PC-9 (cell line): ENCODE measurements around the gene LMOD1. TPM values are rescaled to one million over a fixed set of nuclear protein-coding genes. Genes with fewer than 3 reads are reported as not detected.

ENCODE experiments used
- BruUV-seq: library from RNA; stranded (reverse); fragments of 400-500 nt; replicated peaks from 2 replicates; lab custom pipeline; 2021; lab: Mats Ljungman, UMichigan
- CTCF ChIA-PET: fragments of 300-600 bp; sonication (Branson Sonifier 250); formaldehyde crosslinking; loops from one replicate; lab custom pipeline; 2022; ENCODE audit warnings: antibody characterized with exemption; lab: Charles Lee
- POLR2A ChIA-PET: fragments of 300-600 bp; sonication (Branson Sonifier 250); formaldehyde crosslinking; loops from one replicate; lab custom pipeline; 2022; ENCODE audit warnings: antibody characterized with exemption; ENCODE audit not compliant: unreplicated experiment; lab: Charles Lee
- DNase-seq, 2 experiments: peaks; one replicate each; pipeline versions ENCODE4 v3.0.0 to v3.0.0-alpha.2; 2015 to 2022; ENCODE audit warnings: mixed read lengths in 1 of 2
- H2AFZ ChIP-seq: fragments of 200-600 bp; sonication (generic); 2 replicates; pipeline ENCODE4 v1.8.1; 2017; ENCODE audit warnings: antibody characterized with exemption
- H3F3A ChIP-seq: fragments of 200-600 bp; sonication (generic); 2 replicates; pipeline ENCODE4 v1.8.1; 2017; ENCODE audit warnings: antibody characterized with exemption, mild to moderate bottlenecking, low read depth; ENCODE audit not compliant: insufficient read depth
- H3K27ac ChIP-seq: fragments of 200-600 bp; sonication (generic); 2 replicates; pipeline ENCODE4 v1.6.1; 2016; ENCODE audit warnings: mixed run types
- H3K27me3 ChIP-seq: fragments of 200-600 bp; sonication (generic); 2 replicates; pipeline ENCODE4 v1.6.1; 2016; ENCODE audit warnings: low read depth, mixed run types; ENCODE audit not compliant: insufficient read depth
- H3K36me3 ChIP-seq: fragments of 200-600 bp; sonication (generic); 2 replicates; pipeline ENCODE4 v1.6.1; 2016; ENCODE audit warnings: low read depth, mixed run types
- H3K4me1 ChIP-seq: fragments of 200-600 bp; sonication (generic); replicated peaks from 2 replicates; pipeline ENCODE4 v1.6.1; 2016; ENCODE audit warnings: mixed run types; ENCODE audit not compliant: insufficient read depth
- H3K4me2 ChIP-seq: fragments of 200-600 bp; sonication (generic); 2 replicates; pipeline ENCODE4 v1.6.1; 2017; ENCODE audit warnings: mixed run types
- H3K4me3 ChIP-seq: fragments of 200-600 bp; sonication (generic); 2 replicates; pipeline ENCODE4 v1.6.1; 2016; ENCODE audit warnings: mixed run types
- H3K79me2 ChIP-seq: fragments of 200-600 bp; sonication (generic); 2 replicates; pipeline ENCODE4 v1.6.1; 2017; ENCODE audit warnings: low read depth, mixed run types
- H3K9me2 ChIP-seq: fragments of 200-600 bp; sonication (generic); 2 replicates; pipeline ENCODE4 v1.8.1; 2017; ENCODE audit warnings: mild to moderate bottlenecking; ENCODE audit not compliant: insufficient read depth
- H3K9me3 ChIP-seq: fragments of 200-600 bp; sonication (generic); 2 replicates; pipeline ENCODE4 v1.8.1; 2016; ENCODE audit warnings: low read depth; ENCODE audit not compliant: insufficient read depth
- H4K20me1 ChIP-seq: fragments of 200-600 bp; sonication (generic); 2 replicates; pipeline ENCODE4 v1.8.1; 2017; ENCODE audit not compliant: insufficient read depth
- CTCF ChIP-seq: fragments of 200-600 bp; sonication (generic); conservative IDR thresholded peaks from 2 replicates; pipeline ENCODE4 v1.6.1; 2017; ENCODE audit warnings: mixed run types, antibody characterized with exemption, mild to moderate bottlenecking, moderate library complexity
- EZH2 ChIP-seq: fragments of 200-600 bp; sonication (generic); IDR thresholded peaks from 2 replicates; pipeline ENCODE4 v1.8.0; 2017; ENCODE audit warnings: antibody characterized with exemption, low read depth
- intact Hi-C: fragments of 100-400 bp; cut with micrococcal nuclease; formaldehyde crosslinking; loops from one replicate; pipeline ENCODE4 v1.10.0; 2022; ENCODE audit not compliant: unreplicated experiment
- total RNA-seq: library from RNA; stranded (reverse); gene quantifications from 2 replicates; pipeline ENCODE4 v1.2.3, GENCODE V29; 2021

LMOD1 gene
- total RNA-seq, 1 experiment from 2014 or later: 0.74 TPM

GRCh38 chr1:201917362-201918033, 28.9 kb downstream of the LMOD1 start:
- Histone ChIP-seq H3K9me3 (no peaks in the 10 kb centered on the region), H2AFZ (no peak overlapping the region; the same call in 1 of the 2 replicates), H4K20me1 (no peaks in the 10 kb centered on the region), H3K9me2 (no peaks in the 10 kb centered on the region), H3K27ac (peak overlapping the region; percentile 57), H3K4me1 (peaks cover 45% of the 10 kb centered on the region), H3F3A (peaks cover 25% of the 10 kb centered on the region; the same call in 1 of the 2 replicates), H3K36me3 (no peaks in the 10 kb centered on the region), H3K4me3 (no peak overlapping the region), H3K79me2 (no peaks in the 10 kb centered on the region), H3K4me2 (peak overlapping the region; percentile 69), H3K27me3 (no peaks in the 10 kb centered on the region)
- TF ChIP-seq CTCF (no peak), EZH2 (no peak)
- intact Hi-C loops: loop anchor here (1.0 to 2.0 kb wide), 2 partner anchors 21 to 29 kb away; partner anchors contain the start of gene LMOD1
- DNase-seq: peak; percentile 35 to 75
- POLR2A ChIA-PET: interaction anchor here (0.6 kb wide), 1 partner anchor 377 kb away, joined by 3 read pairs; no protein-coding TSS in a partner anchor
- no TSS peak for BruUV-seq
- CTCF ChIA-PET: interaction anchor here (1.1 kb wide), 1 partner anchor 36 kb away, joined by 11 read pairs; no protein-coding TSS in a partner anchor

- intact Hi-C loops: loop anchor here (1.0 to 2.0 kb wide), 2 partner anchors 22 to 30 kb away; partner anchors contain the start of gene LMOD1
- H3K79me2 ChIP-seq: no peaks in the 10 kb centered on the region
- POLR2A ChIA-PET: interaction anchor here (0.6 to 0.7 kb wide), 2 partner anchors 17 to 376 kb away, joined by 3 to 4 read pairs; no protein-coding TSS in a partner anchor
- H3K4me3 ChIP-seq: no peak overlapping the region
- peaks cover 38% of the 10 kb centered on the region for H3K4me1 ChIP-seq
- H4K20me1 ChIP-seq: no peaks in the 10 kb centered on the region
- H3F3A ChIP-seq: peaks cover 25% of the 10 kb centered on the region; the same call in 1 of the 2 replicates
- peak overlapping the region; percentile 45; the same call in 1 of the 2 replicates for H2AFZ ChIP-seq
- peak; percentile 74 to 82 for DNase-seq
- H3K9me3 ChIP-seq: no peaks in the 10 kb centered on the region
- TF ChIP-seq CTCF (no peak), EZH2 (no peak)
- peak overlapping the region; percentile 69 for H3K4me2 ChIP-seq
- no peaks in the 10 kb centered on the region for H3K36me3 ChIP-seq
- no peaks in the 10 kb centered on the region for H3K9me2 ChIP-seq
- no peaks in the 10 kb centered on the region for H3K27me3 ChIP-seq
- BruUV-seq: no TSS peak
- CTCF ChIA-PET: interaction anchor here (0.6 to 1.1 kb wide), 2 partner anchors 37 to 211 kb away, joined by 5 to 11 read pairs; no protein-coding TSS in a partner anchor
- H3K27ac ChIP-seq: peak overlapping the region; percentile 57
Observed at GRCh38 chr1:201916649-201917249, 29.6 kb downstream of the LMOD1 start.

GRCh38 chr1:201914456-201915235, 31.7 kb downstream of the LMOD1 start:
- Histone ChIP-seq H3K4me3 (no peak overlapping the region), H3K36me3 (no peaks in the 10 kb centered on the region), H3K4me2 (no peak overlapping the region), H3K9me2 (no peaks in the 10 kb centered on the region), H3K9me3 (no peaks in the 10 kb centered on the region), H4K20me1 (no peaks in the 10 kb centered on the region), H3K79me2 (no peaks in the 10 kb centered on the region), H3K27me3 (no peaks in the 10 kb centered on the region), H3F3A (peaks cover 25% of the 10 kb centered on the region; the same call in 1 of the 2 replicates), H3K4me1 (peaks cover 38% of the 10 kb centered on the region), H3K27ac (no peak overlapping the region), H2AFZ (no peak overlapping the region)
- TF ChIP-seq CTCF: no peak
- no peak for TF ChIP-seq EZH2
- no TSS peak for BruUV-seq
- intact Hi-C loops: no loop called here
- POLR2A ChIA-PET: interaction anchor here (0.6 to 0.7 kb wide), 2 partner anchors 40 to 153 kb away, joined by 5 to 13 read pairs; no protein-coding TSS in a partner anchor
- no peak for DNase-seq
- CTCF ChIA-PET: interaction anchor here (0.7 kb wide), 1 partner anchor 220 kb away, joined by 3 read pairs; no protein-coding TSS in a partner anchor
